ENCODE data around the gene VSX1.

DNA sequence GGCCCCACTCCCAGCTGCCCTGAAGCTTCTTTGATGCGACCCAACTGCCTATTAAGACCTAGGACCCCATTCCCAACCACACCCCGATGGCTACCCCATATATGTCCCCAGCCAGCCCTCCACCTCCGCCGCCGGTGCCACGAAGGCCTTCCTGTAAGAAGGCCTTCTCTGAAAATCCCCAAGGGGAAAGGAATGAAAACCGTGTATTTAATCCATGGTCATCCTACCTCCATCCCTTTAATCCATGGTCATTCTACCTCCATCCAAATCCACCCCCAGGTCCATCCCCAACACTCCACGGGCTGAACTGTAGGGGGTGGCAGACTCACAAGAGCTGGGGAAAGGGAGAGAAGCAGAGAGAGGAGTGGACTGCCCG lies 545 bp upstream of the VSX1 start:
- no peak for TF ChIP-seq POLR2A (IDR thresholded peaks at IDR 0.05)
- TF ChIP-seq, protein P1, sequence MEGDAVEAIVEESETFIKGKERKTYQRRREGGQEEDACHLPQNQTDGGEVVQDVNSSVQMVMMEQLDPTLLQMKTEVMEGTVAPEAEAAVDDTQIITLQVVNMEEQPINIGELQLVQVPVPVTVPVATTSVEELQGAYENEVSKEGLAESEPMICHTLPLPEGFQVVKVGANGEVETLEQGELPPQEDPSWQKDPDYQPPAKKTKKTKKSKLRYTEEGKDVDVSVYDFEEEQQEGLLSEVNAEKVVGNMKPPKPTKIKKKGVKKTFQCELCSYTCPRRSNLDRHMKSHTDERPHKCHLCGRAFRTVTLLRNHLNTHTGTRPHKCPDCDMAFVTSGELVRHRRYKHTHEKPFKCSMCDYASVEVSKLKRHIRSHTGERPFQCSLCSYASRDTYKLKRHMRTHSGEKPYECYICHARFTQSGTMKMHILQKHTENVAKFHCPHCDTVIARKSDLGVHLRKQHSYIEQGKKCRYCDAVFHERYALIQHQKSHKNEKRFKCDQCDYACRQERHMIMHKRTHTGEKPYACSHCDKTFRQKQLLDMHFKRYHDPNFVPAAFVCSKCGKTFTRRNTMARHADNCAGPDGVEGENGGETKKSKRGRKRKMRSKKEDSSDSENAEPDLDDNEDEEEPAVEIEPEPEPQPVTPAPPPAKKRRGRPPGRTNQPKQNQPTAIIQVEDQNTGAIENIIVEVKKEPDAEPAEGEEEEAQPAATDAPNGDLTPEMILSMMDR (IDR thresholded peaks at IDR 0.05) = no peak
